Measurements from ENCODE around the gene BTBD16. TPM values are rescaled to one million over a fixed set of nuclear protein-coding genes. Genes with fewer than 3 reads are reported as not detected.

BTBD16 gene
- total RNA-seq, 1 experiment from 2014 or later: not detected

- Histone ChIP-seq H4K20me1 (ENCODE audit: control insufficient read depth, insufficient read depth, insufficient read length) (no peaks in the 10 kb centered on the region), H3K27ac (ENCODE audit: insufficient read length, low read depth, low read length) (no peak overlapping the region), H2BK12ac (ENCODE audit: insufficient read length, low read depth, low read length) (no peak overlapping the region), H4K91ac (ENCODE audit: insufficient read length, low read depth, low read length) (no peak overlapping the region), H4K5ac (ENCODE audit: insufficient read length, low read depth, low read length) (no peak overlapping the region), H3K9ac (ENCODE audit: extremely low read depth, insufficient read length, low read length) (no peak overlapping the region), H2BK15ac (ENCODE audit: low read depth, low read length) (no peak overlapping the region), H3K23ac (ENCODE audit: insufficient read length, low read depth, low read length) (no peak overlapping the region), H2BK5ac (ENCODE audit: insufficient read length, low read length) (no peak overlapping the region), H3K18ac (ENCODE audit: insufficient read length, low read depth, low read length) (no peak overlapping the region), H3K56ac (ENCODE audit: insufficient read length, low read depth, low read length) (no peak overlapping the region), H3K79me1 (ENCODE audit: insufficient read depth, low read depth, low read length, poor library complexity, severe bottlenecking) (no peaks in the 10 kb centered on the region), H3K23me2 (ENCODE audit: insufficient read length, low read depth, low read length, poor library complexity, severe bottlenecking) (no peaks in the 10 kb centered on the region), H3K79me2 (ENCODE audit: insufficient read depth, low read length) (no peaks in the 10 kb centered on the region), H2BK120ac (ENCODE audit: low read depth, low read length, poor library complexity, severe bottlenecking) (no peak overlapping the region), H3K9me3 (ENCODE audit: control insufficient read depth, low read depth, low read length) (no peaks in the 10 kb centered on the region), H3K4ac (ENCODE audit: low read depth, low read length) (no peak overlapping the region), H3K14ac (ENCODE audit: insufficient read depth, low read length) (no peak overlapping the region), H3K27me3 (ENCODE audit: insufficient read depth, low read length) (no peaks in the 10 kb centered on the region), H4K8ac (replicated peaks; ENCODE audit: insufficient read length, low read depth, low read length) (no peak overlapping the region), H3T11ph (ENCODE audit: low read length) (no peak overlapping the region), H3K4me1 (ENCODE audit: insufficient read depth, low read length) (peaks cover 2% of the 10 kb centered on the region; the same call in 1 of the 2 replicates), H2BK20ac (ENCODE audit: low read depth, low read length, poor library complexity, severe bottlenecking) (no peak overlapping the region), H2AK5ac (ENCODE audit: insufficient read length, low read length) (no peak overlapping the region), H2AFZ (ENCODE audit: low read length) (no peak overlapping the region), H3K4me2 (ENCODE audit: insufficient read depth, insufficient read length, low read length) (no peak overlapping the region)
- Mint-ChIP-seq H3K4me1 (peaks cover 22% of the 10 kb centered on the region in 2 experiments), H3K9me3 (no peaks in the 10 kb centered on the region), H3K36me3 (ENCODE audit: insufficient read depth in 1 of 3, low read depth in 3 of 3) (0 out of 7 replicates have a peak, but pooled peaks cover 0 to 2% (median 0%) of the 10 kb centered on the region in 3 experiments), H3K27me3 (ENCODE audit: low read depth) (peaks cover 2% of the 10 kb centered on the region; the same call in 1 of the 2 replicates), H3K27ac (no peak overlapping the region), H3K4me3 (no peak overlapping the region)
- WGBS (ENCODE audit: extremely low coverage, insufficient read length, low lambda C conversion rate): no CpG with 5 or more reads among the region's 10 CpGs
- TF ChIP-seq CTCF (conservative IDR thresholded peaks at IDR 0.05): no peak
- no peak for DNase-seq
These were observed 65.2 kb downstream of the BTBD16 start for GRCh38 chr10:122336332-122336731.
